HEK293 (cell line): ENCODE results near the gene KCNMB2.

Source experiments
- CTCF ChIA-PET: fragments of 350-600 bp; formaldehyde crosslinking; extraction: SDS; loops from one replicate; lab custom pipeline; 2021; ENCODE audit warnings: antibody characterized with exemption; lab: Yijun Ruan, JAX
- POLR2A ChIA-PET: fragments of 300-600 bp; formaldehyde crosslinking; extraction: SDS; loops from one replicate; lab custom pipeline; 2020; ENCODE audit warnings: antibody characterized with exemption, inconsistent platforms; lab: Yijun Ruan, JAX
- H3K27ac ChIP-seq: fragments of 200-500 bp; sonication (Bioruptor generic); 2 replicates; pipeline ENCODE4 v1.5.1; 2014; ENCODE audit warnings: low read depth, low read length, control low read depth, inconsistent platforms; ENCODE audit errors: extremely low read depth
- H3K36me3 ChIP-seq, 2 experiments: fragments of 200-500 bp in 1 of 2; sonication (Bioruptor generic) in 1 of 2; 1 replicate in 1 of 2; 2 replicates in 1 of 2; pipeline ENCODE4 v1.5.1; 2014 to 2017; ENCODE audit warnings: inconsistent platforms in 2 of 2, low read length in 2 of 2; ENCODE audit not compliant: control insufficient read depth in 2 of 2, insufficient read depth in 1 of 2
- H3K4me1 ChIP-seq: fragments of 200-500 bp; sonication (Bioruptor generic); 2 replicates; pipeline ENCODE4 v1.5.1; 2014; ENCODE audit warnings: mild to moderate bottlenecking, low read length, inconsistent platforms; ENCODE audit not compliant: control insufficient read depth, insufficient read depth
- H3K4me3 ChIP-seq: 2 replicates; pipeline ENCODE4 v1.5.1; 2011; ENCODE audit warnings: low read depth, mild to moderate bottlenecking, control low read depth, low read length, moderate library complexity
- H3K9me3 ChIP-seq: fragments of 200-500 bp; sonication (Bioruptor generic); 2 replicates; pipeline ENCODE4 v1.5.1; 2014; ENCODE audit warnings: low read depth, low read length, inconsistent platforms; ENCODE audit not compliant: control insufficient read depth, insufficient read depth
- WT1 ChIP-seq: fragments of 450-650 bp; formaldehyde crosslinking; IDR thresholded peaks from 2 replicates; pipeline ENCODE4 v1.5.1; 2016; ENCODE audit warnings: missing biosample characterization, missing genetic modification characterization
- ZBTB20 ChIP-seq: fragments of 450-650 bp; formaldehyde crosslinking; IDR thresholded peaks from 2 replicates; pipeline ENCODE4 v1.5.1; 2016; ENCODE audit warnings: missing biosample characterization, missing genetic modification characterization
- ZFP37 ChIP-seq: fragments of 450-650 bp; formaldehyde crosslinking; IDR thresholded peaks from 2 replicates; pipeline ENCODE4 v1.5.1; 2016; ENCODE audit warnings: missing biosample characterization, missing genetic modification characterization
- ZNF16 ChIP-seq: fragments of 450-650 bp; formaldehyde crosslinking; IDR thresholded peaks from 2 replicates; pipeline ENCODE4 v1.5.1; 2016; ENCODE audit warnings: low read depth, missing biosample characterization, missing genetic modification characterization
- ZNF175 ChIP-seq: fragments of 450-650 bp; formaldehyde crosslinking; IDR thresholded peaks from 2 replicates; pipeline ENCODE4 v1.5.1; 2016; ENCODE audit warnings: missing biosample characterization, missing genetic modification characterization
- ZNF184 ChIP-seq: fragments of 450-650 bp; IDR thresholded peaks from 2 replicates; pipeline ENCODE4 v1.5.1; 2018; ENCODE audit warnings: missing biosample characterization, mild to moderate bottlenecking, missing genetic modification characterization
- ZNF214 ChIP-seq: fragments of 450-650 bp; formaldehyde crosslinking; IDR thresholded peaks from 2 replicates; pipeline ENCODE4 v1.5.1; 2017; ENCODE audit warnings: missing biosample characterization, mild to moderate bottlenecking, missing genetic modification characterization, borderline replicate concordance
- ZNF791 ChIP-seq: fragments of 450-650 bp; formaldehyde crosslinking; IDR thresholded peaks from 2 replicates; pipeline ENCODE4 v1.5.1; 2016; ENCODE audit warnings: missing biosample characterization, missing genetic modification characterization
- TF ChIP-seq, protein P1 (sequence below): fragments of 450-650 bp; formaldehyde crosslinking; IDR thresholded peaks from 2 replicates; pipeline ENCODE4 v1.5.1; 2016; ENCODE audit warnings: missing biosample characterization, missing genetic modification characterization
- TF ChIP-seq, protein P2 (sequence below): fragments of 450-650 bp; formaldehyde crosslinking; IDR thresholded peaks from 2 replicates; pipeline ENCODE4 v1.5.1; 2017; ENCODE audit warnings: missing biosample characterization, mild to moderate bottlenecking, missing genetic modification characterization, moderate library complexity
- TF ChIP-seq, protein P3 (sequence below): sonication (generic); formaldehyde crosslinking; IDR thresholded peaks from 2 replicates; pipeline ENCODE4 v1.8.1; 2022; ENCODE audit warnings: mild to moderate bottlenecking, moderate library complexity, missing genetic modification reagents
- TF ChIP-seq, protein P4 (sequence below): fragments of 450-650 bp; formaldehyde crosslinking; IDR thresholded peaks from 2 replicates; pipeline ENCODE4 v1.5.1; 2016; ENCODE audit warnings: missing biosample characterization, missing genetic modification characterization
- TF ChIP-seq, protein P5 (sequence below): fragments of 450-650 bp; formaldehyde crosslinking; IDR thresholded peaks from 2 replicates; pipeline ENCODE4 v1.5.1; 2016; ENCODE audit warnings: missing biosample characterization, missing genetic modification characterization
- TF ChIP-seq, protein P6 (sequence below): fragments of 450-650 bp; formaldehyde crosslinking; IDR thresholded peaks from 2 replicates; pipeline ENCODE4 v1.5.1; 2016; ENCODE audit warnings: missing biosample characterization, missing genetic modification characterization, borderline replicate concordance

Gene KCNMB2

DNA sequence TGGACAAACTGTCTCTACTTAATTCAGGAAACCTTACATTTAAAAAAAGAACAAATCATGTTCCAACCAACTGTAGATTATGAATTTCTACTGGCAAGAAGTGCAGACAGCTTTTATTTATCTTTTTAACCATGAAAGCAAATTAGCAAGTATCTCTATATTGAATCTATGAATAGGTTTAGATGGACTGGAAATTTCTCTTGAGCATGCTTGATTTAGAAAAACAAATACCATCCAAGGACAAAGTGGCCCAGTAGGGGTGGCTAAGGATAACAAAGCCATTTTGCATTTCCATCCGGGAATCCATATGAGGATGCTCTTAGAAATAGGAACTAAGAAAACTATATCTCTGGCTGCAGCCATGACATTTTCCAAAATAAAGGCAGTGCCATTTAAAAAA lies 150.6 kb downstream of the KCNMB2 start:
- Histone ChIP-seq H3K9me3 (no peaks in the 10 kb centered on the region), H3K4me1 (no peaks in the 10 kb centered on the region), H3K27ac (no peak overlapping the region)
- POLR2A ChIA-PET, result no interaction called here
- no peak for TF ChIP-seq ZFP37 (tag by site-specific recombination)
- TF ChIP-seq, protein P1, sequence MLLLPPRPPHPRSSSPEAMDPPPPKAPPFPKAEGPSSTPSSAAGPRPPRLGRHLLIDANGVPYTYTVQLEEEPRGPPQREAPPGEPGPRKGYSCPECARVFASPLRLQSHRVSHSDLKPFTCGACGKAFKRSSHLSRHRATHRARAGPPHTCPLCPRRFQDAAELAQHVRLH (tag by site-specific recombination), result no peak
- TF ChIP-seq, protein P2, sequence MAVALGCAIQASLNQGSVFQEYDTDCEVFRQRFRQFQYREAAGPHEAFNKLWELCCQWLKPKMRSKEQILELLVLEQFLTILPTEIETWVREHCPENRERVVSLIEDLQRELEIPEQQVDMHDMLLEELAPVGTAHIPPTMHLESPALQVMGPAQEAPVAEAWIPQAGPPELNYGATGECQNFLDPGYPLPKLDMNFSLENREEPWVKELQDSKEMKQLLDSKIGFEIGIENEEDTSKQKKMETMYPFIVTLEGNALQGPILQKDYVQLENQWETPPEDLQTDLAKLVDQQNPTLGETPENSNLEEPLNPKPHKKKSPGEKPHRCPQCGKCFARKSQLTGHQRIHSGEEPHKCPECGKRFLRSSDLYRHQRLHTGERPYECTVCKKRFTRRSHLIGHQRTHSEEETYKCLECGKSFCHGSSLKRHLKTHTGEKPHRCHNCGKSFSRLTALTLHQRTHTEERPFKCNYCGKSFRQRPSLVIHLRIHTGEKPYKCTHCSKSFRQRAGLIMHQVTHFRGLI (tag by site-specific recombination), result no peak
- TF ChIP-seq, protein P3, sequence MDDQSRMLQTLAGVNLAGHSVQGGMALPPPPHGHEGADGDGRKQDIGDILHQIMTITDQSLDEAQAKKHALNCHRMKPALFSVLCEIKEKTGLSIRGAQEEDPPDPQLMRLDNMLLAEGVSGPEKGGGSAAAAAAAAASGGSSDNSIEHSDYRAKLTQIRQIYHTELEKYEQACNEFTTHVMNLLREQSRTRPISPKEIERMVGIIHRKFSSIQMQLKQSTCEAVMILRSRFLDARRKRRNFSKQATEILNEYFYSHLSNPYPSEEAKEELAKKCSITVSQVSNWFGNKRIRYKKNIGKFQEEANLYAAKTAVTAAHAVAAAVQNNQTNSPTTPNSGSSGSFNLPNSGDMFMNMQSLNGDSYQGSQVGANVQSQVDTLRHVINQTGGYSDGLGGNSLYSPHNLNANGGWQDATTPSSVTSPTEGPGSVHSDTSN (CRISPR knock-in tag), result no peak
- no peak for TF ChIP-seq ZNF175 (tag by site-specific recombination)
- TF ChIP-seq, all 188 proteins: peak for 0
- CTCF ChIA-PET, result no interaction called here
- Histone ChIP-seq H3K36me3 (no peaks in the 10 kb centered on the region), H3K4me3 (no peak overlapping the region)

DNA sequence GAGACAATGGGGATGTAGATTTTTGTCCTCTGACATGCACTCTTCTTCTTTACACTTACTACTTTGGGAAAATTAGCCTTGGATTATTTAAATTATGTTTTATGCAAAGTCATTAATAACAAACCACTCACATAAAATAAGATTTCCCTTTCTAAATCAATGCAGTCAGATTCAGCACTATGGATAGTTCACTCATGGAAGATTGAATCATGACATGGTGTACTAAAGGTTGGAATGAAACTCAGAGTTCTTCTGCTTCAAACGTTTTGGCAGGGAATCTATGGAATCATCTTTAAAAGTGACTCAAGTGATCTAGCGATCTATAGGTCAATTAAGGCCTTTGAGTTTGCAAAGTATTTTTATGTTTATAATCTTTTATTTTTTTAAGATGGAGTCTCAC lies 154.3 kb downstream of the KCNMB2 start:
- no peaks in the 10 kb centered on the region for H3K36me3 ChIP-seq
- ChIA-PET POLR2A (no interaction called here), CTCF (no interaction called here)
- H3K9me3 ChIP-seq, result no peaks in the 10 kb centered on the region
- H3K4me1 ChIP-seq, result no peaks in the 10 kb centered on the region
- TF ChIP-seq, protein P4, sequence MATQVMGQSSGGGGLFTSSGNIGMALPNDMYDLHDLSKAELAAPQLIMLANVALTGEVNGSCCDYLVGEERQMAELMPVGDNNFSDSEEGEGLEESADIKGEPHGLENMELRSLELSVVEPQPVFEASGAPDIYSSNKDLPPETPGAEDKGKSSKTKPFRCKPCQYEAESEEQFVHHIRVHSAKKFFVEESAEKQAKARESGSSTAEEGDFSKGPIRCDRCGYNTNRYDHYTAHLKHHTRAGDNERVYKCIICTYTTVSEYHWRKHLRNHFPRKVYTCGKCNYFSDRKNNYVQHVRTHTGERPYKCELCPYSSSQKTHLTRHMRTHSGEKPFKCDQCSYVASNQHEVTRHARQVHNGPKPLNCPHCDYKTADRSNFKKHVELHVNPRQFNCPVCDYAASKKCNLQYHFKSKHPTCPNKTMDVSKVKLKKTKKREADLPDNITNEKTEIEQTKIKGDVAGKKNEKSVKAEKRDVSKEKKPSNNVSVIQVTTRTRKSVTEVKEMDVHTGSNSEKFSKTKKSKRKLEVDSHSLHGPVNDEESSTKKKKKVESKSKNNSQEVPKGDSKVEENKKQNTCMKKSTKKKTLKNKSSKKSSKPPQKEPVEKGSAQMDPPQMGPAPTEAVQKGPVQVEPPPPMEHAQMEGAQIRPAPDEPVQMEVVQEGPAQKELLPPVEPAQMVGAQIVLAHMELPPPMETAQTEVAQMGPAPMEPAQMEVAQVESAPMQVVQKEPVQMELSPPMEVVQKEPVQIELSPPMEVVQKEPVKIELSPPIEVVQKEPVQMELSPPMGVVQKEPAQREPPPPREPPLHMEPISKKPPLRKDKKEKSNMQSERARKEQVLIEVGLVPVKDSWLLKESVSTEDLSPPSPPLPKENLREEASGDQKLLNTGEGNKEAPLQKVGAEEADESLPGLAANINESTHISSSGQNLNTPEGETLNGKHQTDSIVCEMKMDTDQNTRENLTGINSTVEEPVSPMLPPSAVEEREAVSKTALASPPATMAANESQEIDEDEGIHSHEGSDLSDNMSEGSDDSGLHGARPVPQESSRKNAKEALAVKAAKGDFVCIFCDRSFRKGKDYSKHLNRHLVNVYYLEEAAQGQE (tag by site-specific recombination), result peak; percentile 68
- TF ChIP-seq ZBTB20 (tag by site-specific recombination), result no peak
- H3K27ac ChIP-seq, result no peak overlapping the region
- H3K4me3 ChIP-seq, result no peak overlapping the region

DNA sequence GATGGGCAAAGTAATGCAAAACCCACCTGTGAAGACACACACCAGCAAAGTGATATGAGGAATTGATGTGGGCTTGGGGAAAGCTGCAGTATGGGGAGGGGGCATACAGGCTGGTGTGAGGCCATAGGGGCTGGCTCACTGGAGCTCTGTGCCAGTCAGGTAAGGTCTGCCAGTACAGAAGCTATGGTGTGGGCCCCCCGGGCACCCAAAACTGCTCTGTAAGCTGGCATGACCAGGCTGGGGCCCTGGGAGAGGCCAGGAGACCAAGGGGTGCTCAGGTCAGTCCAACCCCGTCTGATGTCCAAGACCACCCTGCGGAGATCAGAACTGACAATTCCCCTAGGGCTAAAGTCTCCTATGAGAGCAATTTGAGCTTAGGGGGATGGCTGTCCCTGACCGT lies 163.1 kb downstream of the KCNMB2 start:
- POLR2A ChIA-PET, result no interaction called here
- TF ChIP-seq ZNF791, result no peak
- TF ChIP-seq, all 188 proteins: peak for 0
- no peaks in the 10 kb centered on the region for H3K36me3 ChIP-seq
- H3K9me3 ChIP-seq, result no peaks in the 10 kb centered on the region
- H3K4me1 ChIP-seq, result no peaks in the 10 kb centered on the region
- no peak overlapping the region for H3K4me3 ChIP-seq
- CTCF ChIA-PET, result interaction anchor here (0.6 kb wide), 1 partner anchor 22 kb away, joined by 3 read pairs; no protein-coding TSS in a partner anchor
- H3K27ac ChIP-seq, result no peak overlapping the region

DNA sequence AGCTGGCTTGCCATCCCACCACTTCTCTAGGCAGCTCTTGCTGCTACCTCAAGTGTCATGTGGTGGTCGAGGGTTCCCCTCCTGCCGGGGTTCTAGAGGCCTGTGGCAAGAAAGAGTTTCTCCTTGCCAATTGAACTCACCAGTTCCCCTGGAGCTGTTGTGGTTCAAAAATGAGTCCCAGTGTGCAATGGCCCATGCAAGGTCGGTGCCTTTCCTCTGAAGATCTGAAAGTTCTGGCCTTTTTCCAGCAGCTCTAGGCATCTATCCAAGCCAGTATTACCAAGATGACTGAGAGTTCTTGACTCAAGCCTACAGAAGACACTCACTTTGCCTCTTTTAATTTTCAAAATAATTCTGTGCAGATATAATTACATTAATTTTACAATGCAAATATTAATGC lies 163.6 kb downstream of the KCNMB2 start:
- POLR2A ChIA-PET, result no interaction called here
- no peak overlapping the region for H3K27ac ChIP-seq
- no peaks in the 10 kb centered on the region for H3K36me3 ChIP-seq
- no peaks in the 10 kb centered on the region for H3K9me3 ChIP-seq
- CTCF ChIA-PET, result interaction anchor here (0.6 kb wide), 1 partner anchor 22 kb away, joined by 3 read pairs; no protein-coding TSS in a partner anchor
- H3K4me3 ChIP-seq, result no peak overlapping the region
- no peaks in the 10 kb centered on the region for H3K4me1 ChIP-seq
- TF ChIP-seq, protein P5, sequence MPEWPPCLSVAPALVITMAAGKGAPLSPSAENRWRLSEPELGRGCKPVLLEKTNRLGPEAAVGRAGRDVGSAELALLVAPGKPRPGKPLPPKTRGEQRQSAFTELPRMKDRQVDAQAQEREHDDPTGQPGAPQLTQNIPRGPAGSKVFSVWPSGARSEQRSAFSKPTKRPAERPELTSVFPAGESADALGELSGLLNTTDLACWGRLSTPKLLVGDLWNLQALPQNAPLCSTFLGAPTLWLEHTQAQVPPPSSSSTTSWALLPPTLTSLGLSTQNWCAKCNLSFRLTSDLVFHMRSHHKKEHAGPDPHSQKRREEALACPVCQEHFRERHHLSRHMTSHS (tag by site-specific recombination), result no peak
- no peak for TF ChIP-seq ZNF184 (tag by site-specific recombination)
- no peak for TF ChIP-seq ZNF214 (tag by site-specific recombination)
- TF ChIP-seq, protein P6, sequence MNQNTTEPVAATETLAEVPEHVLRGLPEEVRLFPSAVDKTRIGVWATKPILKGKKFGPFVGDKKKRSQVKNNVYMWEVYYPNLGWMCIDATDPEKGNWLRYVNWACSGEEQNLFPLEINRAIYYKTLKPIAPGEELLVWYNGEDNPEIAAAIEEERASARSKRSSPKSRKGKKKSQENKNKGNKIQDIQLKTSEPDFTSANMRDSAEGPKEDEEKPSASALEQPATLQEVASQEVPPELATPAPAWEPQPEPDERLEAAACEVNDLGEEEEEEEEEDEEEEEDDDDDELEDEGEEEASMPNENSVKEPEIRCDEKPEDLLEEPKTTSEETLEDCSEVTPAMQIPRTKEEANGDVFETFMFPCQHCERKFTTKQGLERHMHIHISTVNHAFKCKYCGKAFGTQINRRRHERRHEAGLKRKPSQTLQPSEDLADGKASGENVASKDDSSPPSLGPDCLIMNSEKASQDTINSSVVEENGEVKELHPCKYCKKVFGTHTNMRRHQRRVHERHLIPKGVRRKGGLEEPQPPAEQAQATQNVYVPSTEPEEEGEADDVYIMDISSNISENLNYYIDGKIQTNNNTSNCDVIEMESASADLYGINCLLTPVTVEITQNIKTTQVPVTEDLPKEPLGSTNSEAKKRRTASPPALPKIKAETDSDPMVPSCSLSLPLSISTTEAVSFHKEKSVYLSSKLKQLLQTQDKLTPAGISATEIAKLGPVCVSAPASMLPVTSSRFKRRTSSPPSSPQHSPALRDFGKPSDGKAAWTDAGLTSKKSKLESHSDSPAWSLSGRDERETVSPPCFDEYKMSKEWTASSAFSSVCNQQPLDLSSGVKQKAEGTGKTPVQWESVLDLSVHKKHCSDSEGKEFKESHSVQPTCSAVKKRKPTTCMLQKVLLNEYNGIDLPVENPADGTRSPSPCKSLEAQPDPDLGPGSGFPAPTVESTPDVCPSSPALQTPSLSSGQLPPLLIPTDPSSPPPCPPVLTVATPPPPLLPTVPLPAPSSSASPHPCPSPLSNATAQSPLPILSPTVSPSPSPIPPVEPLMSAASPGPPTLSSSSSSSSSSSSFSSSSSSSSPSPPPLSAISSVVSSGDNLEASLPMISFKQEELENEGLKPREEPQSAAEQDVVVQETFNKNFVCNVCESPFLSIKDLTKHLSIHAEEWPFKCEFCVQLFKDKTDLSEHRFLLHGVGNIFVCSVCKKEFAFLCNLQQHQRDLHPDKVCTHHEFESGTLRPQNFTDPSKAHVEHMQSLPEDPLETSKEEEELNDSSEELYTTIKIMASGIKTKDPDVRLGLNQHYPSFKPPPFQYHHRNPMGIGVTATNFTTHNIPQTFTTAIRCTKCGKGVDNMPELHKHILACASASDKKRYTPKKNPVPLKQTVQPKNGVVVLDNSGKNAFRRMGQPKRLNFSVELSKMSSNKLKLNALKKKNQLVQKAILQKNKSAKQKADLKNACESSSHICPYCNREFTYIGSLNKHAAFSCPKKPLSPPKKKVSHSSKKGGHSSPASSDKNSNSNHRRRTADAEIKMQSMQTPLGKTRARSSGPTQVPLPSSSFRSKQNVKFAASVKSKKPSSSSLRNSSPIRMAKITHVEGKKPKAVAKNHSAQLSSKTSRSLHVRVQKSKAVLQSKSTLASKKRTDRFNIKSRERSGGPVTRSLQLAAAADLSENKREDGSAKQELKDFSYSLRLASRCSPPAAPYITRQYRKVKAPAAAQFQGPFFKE, result no peak
- no peak for TF ChIP-seq WT1
- TF ChIP-seq ZNF16 (tag by site-specific recombination), result no peak
